ENCODE data around the gene PARPBP.

GRCh38 chr12:102171951-102172350 is 52.0 kb downstream of the PARPBP start:
- TF ChIP-seq MAX (IDR thresholded peaks at IDR 0.05) (no peak), SP1 (IDR thresholded peaks at IDR 0.05) (no peak), CTCF (IDR thresholded peaks at IDR 0.05; ENCODE audit: low read depth, low read length, missing input control) (no peak), ZBTB33 (IDR thresholded peaks at IDR 0.05) (no peak), HNF4A (conservative IDR thresholded peaks at IDR 0.05) (no peak), TAF1 (conservative IDR thresholded peaks at IDR 0.05) (no peak), ATF3 (IDR thresholded peaks at IDR 0.05) (no peak), JUND (IDR thresholded peaks at IDR 0.05) (no peak), GABPA (IDR thresholded peaks at IDR 0.05 in 1 of 2, conservative IDR thresholded peaks at IDR 0.05 in 1 of 2) (no peak), YY1 (IDR thresholded peaks at IDR 0.05) (no peak), NR2F2 (IDR thresholded peaks at IDR 0.05) (no peak), REST (IDR thresholded peaks at IDR 0.05) (no peak)

Measured in liver (tissue), 3 donors.